PFSK-1 (cell line): ENCODE measurements around the gene ARHGEF39.

Source experiments
- FOXP2 ChIP-seq: optimal IDR thresholded peaks from 2 replicates; pipeline ENCODE3; 2011; ENCODE audit warnings: borderline replicate concordance, control low read depth, inconsistent platforms; ENCODE audit not compliant: insufficient read depth; ENCODE audit errors: extremely low read length, extremely low read depth
- POLR2AphosphoS5 ChIP-seq: IDR thresholded peaks from 2 replicates; pipeline ENCODE4 v1.6.1; 2012; ENCODE audit warnings: low read depth, mild to moderate bottlenecking, control low read depth, low read length, moderate library complexity
- SIN3A ChIP-seq: IDR thresholded peaks from 2 replicates; pipeline ENCODE4 v1.6.1; 2012; ENCODE audit warnings: mild to moderate bottlenecking, low read length, moderate library complexity, borderline replicate concordance; ENCODE audit not compliant: insufficient read depth
- TAF1 ChIP-seq: IDR thresholded peaks from 2 replicates; pipeline ENCODE4 v1.6.1; 2012; ENCODE audit warnings: low read length, control low read depth, borderline replicate concordance; ENCODE audit not compliant: insufficient read depth
- TF ChIP-seq, protein P1 (sequence below), 2 experiments: IDR thresholded peaks; 2 replicates each; pipeline versions ENCODE4 v1.6.1 to v1.8.0; 2011 to 2012; ENCODE audit warnings: low read depth in 2 of 2, low read length in 2 of 2, control low read depth in 1 of 2, inconsistent platforms in 1 of 2, mild to moderate bottlenecking in 1 of 2, moderate library complexity in 1 of 2; ENCODE audit not compliant: insufficient read depth in 1 of 2

ARHGEF39 gene

DNA sequence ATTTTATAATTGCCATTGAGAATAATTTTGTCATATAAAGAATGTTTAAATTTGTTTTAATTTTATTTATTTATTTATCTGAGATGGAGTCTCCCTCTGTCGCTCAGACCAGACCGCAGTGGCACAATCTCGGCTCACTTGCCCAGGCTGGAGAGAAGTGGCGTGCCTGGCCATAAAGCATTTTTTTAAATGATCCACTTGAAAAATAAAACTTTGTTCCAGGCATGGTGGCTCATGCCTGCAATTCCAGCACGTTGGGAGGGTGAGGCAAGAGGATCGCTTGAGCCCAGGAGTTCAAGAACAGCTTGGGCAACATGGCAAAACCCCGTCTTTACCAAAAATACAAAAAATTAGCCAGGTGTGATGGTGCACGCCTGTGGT, 12.2 kb downstream of the ARHGEF39 start:
- TF ChIP-seq SIN3A, result no peak
- TF ChIP-seq, protein P1, sequence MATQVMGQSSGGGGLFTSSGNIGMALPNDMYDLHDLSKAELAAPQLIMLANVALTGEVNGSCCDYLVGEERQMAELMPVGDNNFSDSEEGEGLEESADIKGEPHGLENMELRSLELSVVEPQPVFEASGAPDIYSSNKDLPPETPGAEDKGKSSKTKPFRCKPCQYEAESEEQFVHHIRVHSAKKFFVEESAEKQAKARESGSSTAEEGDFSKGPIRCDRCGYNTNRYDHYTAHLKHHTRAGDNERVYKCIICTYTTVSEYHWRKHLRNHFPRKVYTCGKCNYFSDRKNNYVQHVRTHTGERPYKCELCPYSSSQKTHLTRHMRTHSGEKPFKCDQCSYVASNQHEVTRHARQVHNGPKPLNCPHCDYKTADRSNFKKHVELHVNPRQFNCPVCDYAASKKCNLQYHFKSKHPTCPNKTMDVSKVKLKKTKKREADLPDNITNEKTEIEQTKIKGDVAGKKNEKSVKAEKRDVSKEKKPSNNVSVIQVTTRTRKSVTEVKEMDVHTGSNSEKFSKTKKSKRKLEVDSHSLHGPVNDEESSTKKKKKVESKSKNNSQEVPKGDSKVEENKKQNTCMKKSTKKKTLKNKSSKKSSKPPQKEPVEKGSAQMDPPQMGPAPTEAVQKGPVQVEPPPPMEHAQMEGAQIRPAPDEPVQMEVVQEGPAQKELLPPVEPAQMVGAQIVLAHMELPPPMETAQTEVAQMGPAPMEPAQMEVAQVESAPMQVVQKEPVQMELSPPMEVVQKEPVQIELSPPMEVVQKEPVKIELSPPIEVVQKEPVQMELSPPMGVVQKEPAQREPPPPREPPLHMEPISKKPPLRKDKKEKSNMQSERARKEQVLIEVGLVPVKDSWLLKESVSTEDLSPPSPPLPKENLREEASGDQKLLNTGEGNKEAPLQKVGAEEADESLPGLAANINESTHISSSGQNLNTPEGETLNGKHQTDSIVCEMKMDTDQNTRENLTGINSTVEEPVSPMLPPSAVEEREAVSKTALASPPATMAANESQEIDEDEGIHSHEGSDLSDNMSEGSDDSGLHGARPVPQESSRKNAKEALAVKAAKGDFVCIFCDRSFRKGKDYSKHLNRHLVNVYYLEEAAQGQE (IDR thresholded peaks at IDR 0.05; ENCODE audit: insufficient read depth in 1 of 2, low read depth in 2 of 2, low read length in 2 of 2), result no peak
- no peak for TF ChIP-seq POLR2AphosphoS5
- TF ChIP-seq FOXP2, result no peak
- no peak for TF ChIP-seq TAF1

DNA sequence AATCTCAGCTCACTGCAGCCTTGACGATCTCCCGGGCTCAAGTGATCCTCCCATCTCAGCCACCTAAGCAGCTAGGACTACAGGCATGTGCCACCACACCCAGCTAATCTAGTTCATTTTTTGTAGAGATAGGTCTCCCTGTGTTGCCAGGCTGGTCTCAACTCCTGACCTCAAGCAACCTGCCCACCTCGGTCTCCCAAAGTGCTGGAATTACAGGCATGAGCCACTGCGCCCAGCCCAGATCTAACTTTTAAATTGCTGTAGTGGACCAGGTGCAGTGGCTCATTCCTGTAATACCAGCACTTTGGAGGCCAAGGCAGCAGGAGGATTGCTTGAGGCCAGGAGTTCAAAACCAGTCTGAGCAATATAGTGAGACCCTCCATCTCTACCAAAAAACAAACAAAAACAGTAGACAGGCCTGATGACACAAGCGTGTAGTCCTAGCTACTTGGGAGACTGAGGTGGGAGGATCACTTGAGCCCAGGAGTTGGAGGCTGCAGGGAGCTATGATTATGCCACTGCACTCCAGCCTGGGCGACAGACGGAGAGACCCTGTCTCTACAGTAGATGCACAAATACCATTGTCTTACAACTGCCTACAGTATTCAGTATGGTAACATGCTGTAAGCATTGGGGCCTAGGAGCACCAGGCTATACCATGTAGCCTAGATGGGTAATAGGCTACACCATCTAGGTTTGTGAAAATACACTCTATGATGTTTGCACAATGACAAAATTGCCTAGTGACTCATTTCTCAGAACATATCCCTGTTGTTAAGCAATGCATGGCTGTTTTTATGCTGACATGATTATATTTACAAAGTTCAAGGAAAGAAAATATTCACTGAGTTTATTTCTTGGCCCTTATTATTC, 12.8 kb downstream of the ARHGEF39 start:
- TF ChIP-seq POLR2AphosphoS5 (no peak), TAF1 (no peak), FOXP2 (no peak), SIN3A (no peak)
- TF ChIP-seq, protein P1 (IDR thresholded peaks at IDR 0.05; ENCODE audit: insufficient read depth in 1 of 2, low read depth in 2 of 2, low read length in 2 of 2), result no peak

DNA sequence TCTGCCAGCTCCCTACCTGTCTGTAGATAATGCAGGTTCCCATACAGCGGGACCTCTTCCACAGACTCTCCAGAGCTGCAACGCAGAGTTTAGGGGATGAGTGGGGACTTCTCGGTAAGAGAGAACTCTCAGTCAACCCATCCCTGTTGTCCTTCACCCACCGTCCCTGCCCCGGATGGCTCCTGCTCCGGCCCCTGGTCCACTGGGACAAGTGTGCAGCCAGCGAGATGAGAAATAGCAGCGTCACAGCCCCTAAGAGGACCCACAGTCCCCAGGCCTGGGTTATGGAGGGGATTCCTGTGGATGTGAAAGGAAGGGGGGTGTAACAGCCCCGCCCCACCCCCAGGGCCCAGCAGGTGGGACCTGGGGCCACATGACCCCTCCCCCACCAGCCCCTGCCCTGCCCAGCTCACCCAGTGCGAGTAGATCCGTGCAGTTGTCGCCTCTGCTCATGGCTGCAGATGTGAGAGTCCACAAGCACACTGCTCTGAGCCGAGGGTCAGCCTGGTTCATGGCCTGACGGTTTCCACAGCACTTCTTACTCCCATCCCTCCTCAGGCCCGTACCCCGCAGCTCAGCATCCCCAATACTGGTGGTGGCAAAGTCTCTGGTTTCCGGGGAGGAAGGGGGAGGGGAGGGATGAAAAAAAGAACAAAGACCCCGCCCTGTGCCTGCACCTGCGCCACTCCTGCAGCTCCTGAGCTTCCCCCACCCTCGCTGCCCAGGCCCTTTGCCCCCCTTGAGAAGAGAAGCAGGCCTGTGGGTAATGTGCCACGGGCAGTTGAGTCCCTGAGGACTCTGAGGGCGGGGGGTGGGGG, 14.4 kb downstream of the ARHGEF39 start, which contains the start of gene SIT1:
TSS of gene SIT1 (minus strand) at position 591 of the 818 bp plus-strand sequence. CDS start at position 513, 78 bp downstream.
- TF ChIP-seq SIN3A, result no peak
- TF ChIP-seq FOXP2, result no peak
- TF ChIP-seq, protein P1 (IDR thresholded peaks at IDR 0.05; ENCODE audit: insufficient read depth in 1 of 2, low read depth in 2 of 2, low read length in 2 of 2), result no peak
- TF ChIP-seq TAF1, result no peak
- TF ChIP-seq POLR2AphosphoS5, result no peak

DNA sequence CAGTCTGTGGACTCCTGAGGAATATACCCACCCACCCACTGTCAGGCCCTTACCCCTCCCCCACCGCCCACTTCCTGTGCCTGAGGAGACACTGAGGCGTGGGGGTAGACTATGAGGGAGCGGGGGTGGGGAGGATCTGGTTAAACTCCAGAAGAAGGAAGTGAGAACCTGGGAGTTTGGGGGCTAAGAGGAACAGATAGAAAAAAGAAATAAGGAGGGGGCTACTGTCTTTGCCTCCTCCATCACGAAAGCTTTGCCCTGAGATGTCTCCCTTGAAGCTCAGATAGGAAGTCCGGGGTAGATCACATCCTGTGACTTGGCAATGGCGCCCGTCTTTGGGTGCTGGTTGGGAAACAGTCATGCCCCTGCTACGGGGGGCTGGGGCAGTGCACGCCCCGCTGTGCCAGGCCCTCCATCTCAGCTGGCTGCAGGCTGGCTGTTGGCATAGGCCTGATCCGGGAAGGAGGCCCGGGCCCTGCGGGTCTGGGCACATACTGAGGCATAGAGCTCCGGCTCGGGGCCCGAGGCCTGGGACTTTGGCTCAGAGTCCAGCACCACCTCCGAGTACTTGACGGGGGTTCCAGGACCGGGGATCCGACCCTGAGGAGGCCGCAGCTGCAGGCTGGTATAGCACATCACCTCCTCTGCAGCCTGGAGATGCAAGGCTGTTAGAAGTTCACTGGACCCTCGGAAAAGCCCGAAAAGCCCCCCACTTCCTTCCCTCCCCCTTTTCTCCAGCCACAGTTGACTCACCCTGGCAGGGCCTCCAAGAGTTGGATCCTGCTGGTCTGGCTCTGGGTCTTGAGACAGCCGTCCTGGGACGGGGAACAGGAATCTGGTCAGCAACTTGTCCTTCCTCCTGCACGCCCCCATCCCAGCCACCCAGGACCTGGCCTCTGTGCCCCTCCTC, 15.3 kb downstream of the ARHGEF39 start:
- no peak for TF ChIP-seq POLR2AphosphoS5
- TF ChIP-seq, protein P1 (IDR thresholded peaks at IDR 0.05; ENCODE audit: insufficient read depth in 1 of 2, low read depth in 2 of 2, low read length in 2 of 2), result no peak
- TF ChIP-seq TAF1, result no peak
- TF ChIP-seq FOXP2, result no peak
- TF ChIP-seq SIN3A, result no peak
